K562 (cell line): ENCODE results near the gene CLSTN2.

Experiments
- EHMT2 ChIP-seq: fragments of 450-650 bp; IDR thresholded peaks from 2 replicates; pipeline ENCODE4 v1.6.1; 2018; ENCODE audit warnings: antibody characterized with exemption
- FOS ChIP-seq: IDR thresholded peaks from 3 replicates; pipeline ENCODE4 v1.6.1; 2011; ENCODE audit not compliant: insufficient read length; ENCODE audit errors: extremely low read depth
- JUN ChIP-seq, 2 experiments: sonication (generic) in 1 of 2; formaldehyde crosslinking in 1 of 2; IDR thresholded peaks; 2 replicates each; pipeline versions ENCODE4 v1.6.1 to v1.8.0; 2012 to 2022; ENCODE audit warnings: borderline replicate concordance in 2 of 2, mild to moderate bottlenecking in 2 of 2, improper control_type of control experiment in 1 of 2, low read depth in 1 of 2, low read length in 1 of 2, missing genetic modification reagents in 1 of 2
- KDM1A ChIP-seq, 2 experiments: fragments of 450-650 bp; IDR thresholded peaks; 2 replicates each; pipeline ENCODE4 v1.6.1; 2016; ENCODE audit warnings: mild to moderate bottlenecking in 2 of 2
- NR1H2 ChIP-seq: sonication (generic); formaldehyde crosslinking; IDR thresholded peaks from 2 replicates; pipeline ENCODE4 v1.4.0; 2020; ENCODE audit warnings: mild to moderate bottlenecking, missing genetic modification reagents
- PCBP1 ChIP-seq: fragments of 200-400 bp; formaldehyde crosslinking; IDR thresholded peaks from 2 replicates; pipeline ENCODE4 v1.6.1; 2018; ENCODE audit warnings: mild to moderate bottlenecking, low read depth, low read length; ENCODE audit not compliant: poor library complexity, severe bottlenecking
- RBM39 ChIP-seq: fragments of 200-400 bp; formaldehyde crosslinking; optimal IDR thresholded peaks from 2 replicates; pipeline ENCODE3; 2018; ENCODE audit warnings: low read depth, low read length
- RFX1 ChIP-seq: fragments of 450-650 bp; IDR thresholded peaks from 2 replicates; pipeline ENCODE4 v1.6.1; 2016; ENCODE audit warnings: mild to moderate bottlenecking, moderate library complexity
- ZFP36 ChIP-seq: fragments of 150-350 bp; IDR thresholded peaks from 2 replicates; pipeline ENCODE4 v1.6.1; 2018; ENCODE audit warnings: low read length, low read depth; ENCODE audit not compliant: partially characterized antibody
- TF ChIP-seq, protein P1 (sequence below), 2 experiments: fragments of 450-650 bp in 1 of 2; sonication (generic) in 1 of 2; formaldehyde crosslinking in 1 of 2; IDR thresholded peaks in 1 of 2; conservative IDR thresholded peaks in 1 of 2; 2 replicates each; pipeline versions ENCODE4 v1.6.1 to v1.8.1; 2016 to 2023; ENCODE audit warnings: mild to moderate bottlenecking in 2 of 2, moderate library complexity in 2 of 2, inconsistent platforms in 1 of 2, missing genetic modification reagents in 1 of 2

DNA sequence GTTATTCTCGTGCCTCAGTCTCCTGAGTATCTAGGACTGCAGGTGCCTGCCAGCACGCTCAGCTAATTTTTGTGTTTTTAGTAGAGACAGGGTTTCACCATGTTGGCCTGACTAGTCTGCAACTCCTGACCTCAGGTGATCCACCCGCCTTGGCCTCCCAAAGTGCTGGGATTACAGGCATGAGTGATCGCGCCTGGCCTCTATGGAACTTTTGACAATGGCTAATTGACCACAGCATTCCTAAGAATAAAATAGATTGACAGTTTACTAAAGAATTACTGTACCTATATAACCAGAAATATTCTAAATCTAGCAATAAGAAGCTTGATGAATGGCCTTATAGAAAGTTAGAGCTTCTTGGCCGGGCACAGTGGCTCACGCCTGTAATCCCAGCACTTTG lies 691.9 kb downstream of the CLSTN2 start:
- no peak for TF ChIP-seq ZFP36
- TF ChIP-seq JUN (IDR thresholded peaks at IDR 0.05; ENCODE audit: borderline replicate concordance, low read depth, low read length): no peak
- no peak for TF ChIP-seq JUN (CRISPR knock-in tag; IDR thresholded peaks at IDR 0.05; ENCODE audit: borderline replicate concordance)
- no peak for TF ChIP-seq PCBP1
- no peak for TF ChIP-seq KDM1A (IDR thresholded peaks at IDR 0.05)
- no peak for TF ChIP-seq RBM39
- TF ChIP-seq NR1H2 (CRISPR knock-in tag): no peak
- no peak for TF ChIP-seq RFX1
- no peak for TF ChIP-seq EHMT2
- TF ChIP-seq FOS: no peak
- TF ChIP-seq, protein P1, sequence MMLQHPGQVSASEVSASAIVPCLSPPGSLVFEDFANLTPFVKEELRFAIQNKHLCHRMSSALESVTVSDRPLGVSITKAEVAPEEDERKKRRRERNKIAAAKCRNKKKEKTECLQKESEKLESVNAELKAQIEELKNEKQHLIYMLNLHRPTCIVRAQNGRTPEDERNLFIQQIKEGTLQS (IDR thresholded peaks at IDR 0.05): no peak
- TF ChIP-seq, protein P1 (CRISPR knock-in tag; conservative IDR thresholded peaks at IDR 0.05): no peak
